Nephron (organoid): ENCODE measurements around the gene UCHL5.
"Not testable (repeated sequence)": the region's sequence is repeated elsewhere in the genome, so short reads cannot be mapped to it uniquely, and the experiment has no call there.

Experiments
- H3K27ac Mint-ChIP-seq, 3 experiments: 2 replicates each; pipeline ENCODE4 v1.8.0; 2020; ENCODE audit warnings: mixed read lengths in 3 of 3, mild to moderate bottlenecking in 2 of 3, moderate library complexity in 1 of 3
- H3K27me3 Mint-ChIP-seq: 2 replicates; pipeline ENCODE4 v1.8.0; 2021; ENCODE audit warnings: low read depth, mild to moderate bottlenecking, moderate library complexity, mixed read lengths
- H3K36me3 Mint-ChIP-seq: 2 replicates; pipeline ENCODE4 v1.8.0; 2020; ENCODE audit warnings: low read depth, mixed read lengths
- H3K4me1 Mint-ChIP-seq: 2 replicates; pipeline ENCODE4 v1.8.0; 2020; ENCODE audit warnings: mixed read lengths
- H3K4me3 Mint-ChIP-seq, 3 experiments: 2 replicates each; pipeline ENCODE4 v1.8.0; 2020; ENCODE audit warnings: mild to moderate bottlenecking in 3 of 3, mixed read lengths in 3 of 3, moderate library complexity in 2 of 3
- H3K9me3 Mint-ChIP-seq: 2 replicates; pipeline ENCODE4 v1.8.0; 2020; ENCODE audit warnings: mixed read lengths
- TF ChIP-seq, protein P1 (sequence below), 3 experiments: fragments of 200-600 bp; sonication (generic); IDR thresholded peaks; one replicate each; pipeline ENCODE4 v1.5.0; 2021; ENCODE audit warnings: antibody characterized with exemption in 3 of 3; ENCODE audit not compliant: unreplicated experiment in 3 of 3

Gene UCHL5

DNA sequence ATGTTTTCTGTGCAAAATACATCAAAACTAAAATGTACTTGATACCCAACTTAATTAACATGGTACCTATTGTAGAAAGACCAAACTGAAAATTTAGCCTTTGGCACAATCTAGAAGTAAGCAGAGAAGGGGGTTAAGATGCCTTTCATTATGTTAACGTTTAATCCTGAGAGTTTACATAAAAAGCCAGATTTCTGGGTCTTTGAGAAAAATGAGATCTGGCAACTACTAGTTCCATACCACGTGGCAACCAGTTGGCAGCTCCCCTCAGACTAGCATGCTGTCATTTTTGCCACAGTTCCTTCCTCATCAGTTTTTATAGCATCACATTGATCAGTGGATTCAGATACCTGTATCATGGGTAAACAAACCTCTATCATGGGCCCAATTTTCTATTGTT, 1.8 kb upstream of the UCHL5 start:
- Mint-ChIP-seq H3K9me3 (no peaks in the 10 kb centered on the region), H3K4me3 (peak overlapping the region; percentile 94 to 98 (median 98)), H3K27ac (peak overlapping the region; percentile 94 to 97 (median 97)), H3K27me3 (no peaks in the 10 kb centered on the region), H3K4me1 (peaks cover 30% of the 10 kb centered on the region), H3K36me3 (peaks cover 21% of the 10 kb centered on the region)
- TF ChIP-seq, protein P1, sequence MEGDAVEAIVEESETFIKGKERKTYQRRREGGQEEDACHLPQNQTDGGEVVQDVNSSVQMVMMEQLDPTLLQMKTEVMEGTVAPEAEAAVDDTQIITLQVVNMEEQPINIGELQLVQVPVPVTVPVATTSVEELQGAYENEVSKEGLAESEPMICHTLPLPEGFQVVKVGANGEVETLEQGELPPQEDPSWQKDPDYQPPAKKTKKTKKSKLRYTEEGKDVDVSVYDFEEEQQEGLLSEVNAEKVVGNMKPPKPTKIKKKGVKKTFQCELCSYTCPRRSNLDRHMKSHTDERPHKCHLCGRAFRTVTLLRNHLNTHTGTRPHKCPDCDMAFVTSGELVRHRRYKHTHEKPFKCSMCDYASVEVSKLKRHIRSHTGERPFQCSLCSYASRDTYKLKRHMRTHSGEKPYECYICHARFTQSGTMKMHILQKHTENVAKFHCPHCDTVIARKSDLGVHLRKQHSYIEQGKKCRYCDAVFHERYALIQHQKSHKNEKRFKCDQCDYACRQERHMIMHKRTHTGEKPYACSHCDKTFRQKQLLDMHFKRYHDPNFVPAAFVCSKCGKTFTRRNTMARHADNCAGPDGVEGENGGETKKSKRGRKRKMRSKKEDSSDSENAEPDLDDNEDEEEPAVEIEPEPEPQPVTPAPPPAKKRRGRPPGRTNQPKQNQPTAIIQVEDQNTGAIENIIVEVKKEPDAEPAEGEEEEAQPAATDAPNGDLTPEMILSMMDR (IDR thresholded peaks at IDR 0.05; ENCODE audit: unreplicated experiment in 3 of 3): no peak

DNA sequence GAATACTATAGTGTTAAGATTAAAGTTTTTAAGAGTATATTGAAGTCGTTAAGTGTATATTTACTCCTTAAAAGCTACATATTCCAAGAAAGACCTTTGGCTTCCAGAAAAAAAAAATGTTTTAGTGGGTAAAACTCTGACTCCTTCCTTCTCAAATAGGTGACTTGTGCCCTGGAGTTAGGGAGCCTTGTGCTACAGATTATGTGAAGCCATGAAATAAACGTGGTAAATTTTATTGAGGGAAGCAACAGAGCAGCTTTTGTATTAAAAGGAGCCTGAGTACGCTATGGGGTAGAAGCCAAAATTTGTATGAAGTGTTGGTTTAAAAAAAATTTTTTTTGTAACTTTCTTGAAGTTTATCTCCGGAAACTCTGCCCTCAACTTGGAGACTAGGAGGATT, 1.2 kb upstream of the UCHL5 start:
- H3K36me3 Mint-ChIP-seq: peaks cover 19% of the 10 kb centered on the region
- no peaks in the 10 kb centered on the region for H3K9me3 Mint-ChIP-seq
- peak overlapping the region; percentile 94 to 98 (median 98) for H3K4me3 Mint-ChIP-seq
- TF ChIP-seq, protein P1 (IDR thresholded peaks at IDR 0.05; ENCODE audit: unreplicated experiment in 3 of 3): no peak
- peak overlapping the region; percentile 94 to 97 (median 97) for H3K27ac Mint-ChIP-seq
- peaks cover 30% of the 10 kb centered on the region for H3K4me1 Mint-ChIP-seq
- no peaks in the 10 kb centered on the region for H3K27me3 Mint-ChIP-seq

DNA sequence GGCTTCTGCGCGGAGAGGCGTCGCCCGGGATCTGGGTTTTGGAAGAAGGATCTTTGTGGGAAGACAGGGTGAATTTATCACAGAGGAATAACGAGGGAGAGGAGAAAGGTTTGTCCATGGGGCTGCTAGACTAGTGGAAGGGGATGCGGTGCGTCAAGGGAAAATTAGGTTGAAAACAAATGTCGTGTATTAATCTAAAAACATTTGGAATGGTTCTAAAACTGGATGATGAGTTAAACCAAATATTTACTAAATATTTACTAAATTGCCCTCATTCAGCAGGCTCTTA, 899 bp upstream of the UCHL5 start:
- Mint-ChIP-seq H3K27me3 (no peaks in the 10 kb centered on the region), H3K9me3 (no peaks in the 10 kb centered on the region), H3K4me1 (peaks cover 30% of the 10 kb centered on the region), H3K27ac (peak overlapping the region; percentile 94 to 97 (median 97)), H3K36me3 (peaks cover 19% of the 10 kb centered on the region), H3K4me3 (peak overlapping the region; percentile 94 to 98 (median 98))
- TF ChIP-seq, protein P1 (IDR thresholded peaks at IDR 0.05; ENCODE audit: unreplicated experiment in 3 of 3): no peak

DNA sequence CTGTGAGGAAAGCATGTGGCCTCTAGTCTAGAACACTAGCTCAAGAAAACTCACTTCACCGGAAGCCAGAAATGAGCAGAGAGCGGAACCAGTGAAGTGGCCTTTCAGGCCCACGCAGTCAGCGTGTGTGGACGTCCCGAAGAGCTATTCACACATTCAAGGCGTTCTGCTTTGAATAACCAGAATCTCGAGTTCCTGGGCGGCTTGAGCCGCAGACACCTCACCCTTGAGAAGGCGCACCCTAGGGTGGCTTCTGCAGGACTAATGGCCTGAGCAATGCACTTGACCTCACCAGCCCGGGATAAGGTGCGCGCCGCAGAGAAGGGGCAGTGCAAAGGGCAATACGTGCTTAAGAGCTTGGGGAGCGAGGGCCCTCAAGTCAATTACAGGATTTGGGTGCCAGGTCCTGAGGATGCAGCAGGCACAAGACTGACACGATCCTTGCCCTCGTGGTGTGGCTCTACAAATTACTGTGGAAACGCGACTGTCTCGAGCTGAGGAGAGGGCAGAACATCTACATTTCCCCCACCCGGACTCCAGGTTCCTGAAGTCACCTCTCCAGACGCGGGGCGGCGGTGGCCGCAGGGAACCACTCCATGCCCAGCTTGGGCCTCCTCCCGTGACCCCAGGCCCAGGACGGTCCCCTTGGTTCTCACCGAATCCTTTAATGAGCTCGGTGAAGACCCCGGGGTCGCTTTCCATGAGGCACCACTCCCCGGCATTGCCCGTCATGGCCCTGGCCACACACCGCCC, 455 bp downstream of the UCHL5 start:
- Mint-ChIP-seq H3K4me3 (peak overlapping the region; percentile 94 to 98 (median 98)), H3K4me1 (peaks cover 30% of the 10 kb centered on the region), H3K9me3 (no peaks in the 10 kb centered on the region), H3K27ac (peak overlapping the region; percentile 94 to 97 (median 97)), H3K36me3 (peaks cover 13% of the 10 kb centered on the region), H3K27me3 (no peaks in the 10 kb centered on the region)
- TF ChIP-seq, protein P1 (IDR thresholded peaks at IDR 0.05; ENCODE audit: unreplicated experiment in 3 of 3): no peak

DNA sequence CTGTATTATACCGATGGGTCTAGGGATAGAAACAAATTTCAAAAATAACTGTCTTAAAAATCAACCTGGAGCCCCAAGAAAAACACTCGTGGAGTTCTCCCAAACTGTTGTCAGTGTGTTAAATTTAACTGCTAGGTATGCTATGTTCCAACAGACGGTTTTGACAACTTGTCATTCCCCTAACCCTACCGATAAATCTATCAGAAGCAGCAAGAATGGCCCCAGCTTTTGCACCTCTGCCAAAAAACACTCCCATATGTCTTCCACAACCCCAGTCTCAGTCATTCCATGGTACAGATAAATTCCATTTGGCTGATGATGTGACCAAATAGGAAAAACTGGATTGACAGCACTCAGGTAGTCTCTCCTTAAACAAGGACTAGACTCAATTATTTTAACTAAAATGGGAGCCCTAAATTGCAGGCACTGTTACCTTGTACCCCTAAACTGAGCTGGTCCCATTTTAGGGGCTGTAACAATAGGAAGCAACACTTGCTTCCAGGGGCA, 4.9 kb downstream of the UCHL5 start:
- TF ChIP-seq, protein P1 (IDR thresholded peaks at IDR 0.05; ENCODE audit: unreplicated experiment in 3 of 3): no peak
- Mint-ChIP-seq H3K27ac (no peak overlapping the region), H3K9me3 (no peaks in the 10 kb centered on the region), H3K4me1 (peaks cover 20% of the 10 kb centered on the region), H3K36me3 (peaks cover 5% of the 10 kb centered on the region), H3K4me3 (no peak overlapping the region), H3K27me3 (no peaks in the 10 kb centered on the region)

DNA sequence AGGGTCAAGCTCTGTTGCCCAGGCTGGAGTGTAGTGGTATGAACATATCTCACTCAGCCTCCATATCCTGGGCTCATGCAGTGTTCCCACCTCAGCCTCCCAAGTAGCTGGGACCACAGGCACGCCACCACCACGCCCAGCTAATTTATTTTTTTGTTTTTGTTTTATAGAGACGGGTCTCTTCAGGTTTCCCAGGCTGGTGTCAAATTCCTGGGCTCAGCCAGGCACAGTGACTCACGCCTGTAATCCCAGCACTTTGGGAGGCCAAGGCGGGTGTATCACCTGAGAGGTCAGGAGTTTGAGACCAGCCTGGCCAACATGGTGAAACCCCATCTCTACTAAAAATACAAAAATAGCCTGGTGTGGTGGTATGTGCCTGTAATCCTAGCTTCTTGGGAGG, 10.2 kb downstream of the UCHL5 start:
- H3K9me3 Mint-ChIP-seq, H3K27me3 Mint-ChIP-seq, H3K4me1 Mint-ChIP-seq, H3K27ac Mint-ChIP-seq, H3K4me3 Mint-ChIP-seq: not testable (repeated sequence)
- H3K36me3 Mint-ChIP-seq: peaks cover 31% of the 10 kb centered on the region
